ENCODE measurements around the gene LRBA.
"Not testable (repeated sequence)": the region's sequence is repeated elsewhere in the genome, so short reads cannot be mapped to it uniquely, and the experiment has no call there.

The LRBA gene

DNA sequence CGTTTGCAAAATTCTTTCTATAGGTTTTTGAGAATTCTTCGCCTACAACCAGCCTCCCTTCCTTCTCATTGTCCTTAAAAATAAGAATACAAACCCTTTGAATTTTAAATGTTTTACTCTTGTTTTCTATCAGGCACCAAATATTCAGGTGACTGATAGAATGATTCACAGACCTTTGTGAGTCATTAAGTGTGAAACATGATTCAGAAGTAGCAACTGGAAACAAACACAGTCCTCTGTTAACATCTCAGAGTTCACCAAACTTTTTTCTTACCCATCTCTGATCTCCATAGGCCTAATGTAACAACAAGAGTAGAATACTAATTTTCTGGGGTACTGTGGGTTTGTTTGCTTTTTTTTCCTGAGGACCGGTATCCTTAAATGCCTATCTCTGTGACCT is 496.5 kb downstream of the LRBA start:
- DNase-seq (ENCODE audit: low read depth) = no peak
- no peak overlapping the region for H3K4me3 ChIP-seq (ENCODE audit: low read depth, low read length)
- TF ChIP-seq, protein P1, sequence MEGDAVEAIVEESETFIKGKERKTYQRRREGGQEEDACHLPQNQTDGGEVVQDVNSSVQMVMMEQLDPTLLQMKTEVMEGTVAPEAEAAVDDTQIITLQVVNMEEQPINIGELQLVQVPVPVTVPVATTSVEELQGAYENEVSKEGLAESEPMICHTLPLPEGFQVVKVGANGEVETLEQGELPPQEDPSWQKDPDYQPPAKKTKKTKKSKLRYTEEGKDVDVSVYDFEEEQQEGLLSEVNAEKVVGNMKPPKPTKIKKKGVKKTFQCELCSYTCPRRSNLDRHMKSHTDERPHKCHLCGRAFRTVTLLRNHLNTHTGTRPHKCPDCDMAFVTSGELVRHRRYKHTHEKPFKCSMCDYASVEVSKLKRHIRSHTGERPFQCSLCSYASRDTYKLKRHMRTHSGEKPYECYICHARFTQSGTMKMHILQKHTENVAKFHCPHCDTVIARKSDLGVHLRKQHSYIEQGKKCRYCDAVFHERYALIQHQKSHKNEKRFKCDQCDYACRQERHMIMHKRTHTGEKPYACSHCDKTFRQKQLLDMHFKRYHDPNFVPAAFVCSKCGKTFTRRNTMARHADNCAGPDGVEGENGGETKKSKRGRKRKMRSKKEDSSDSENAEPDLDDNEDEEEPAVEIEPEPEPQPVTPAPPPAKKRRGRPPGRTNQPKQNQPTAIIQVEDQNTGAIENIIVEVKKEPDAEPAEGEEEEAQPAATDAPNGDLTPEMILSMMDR (IDR thresholded peaks at IDR 0.05; ENCODE audit: insufficient read depth, low read depth, low read length, missing control alignments) = no peak

DNA sequence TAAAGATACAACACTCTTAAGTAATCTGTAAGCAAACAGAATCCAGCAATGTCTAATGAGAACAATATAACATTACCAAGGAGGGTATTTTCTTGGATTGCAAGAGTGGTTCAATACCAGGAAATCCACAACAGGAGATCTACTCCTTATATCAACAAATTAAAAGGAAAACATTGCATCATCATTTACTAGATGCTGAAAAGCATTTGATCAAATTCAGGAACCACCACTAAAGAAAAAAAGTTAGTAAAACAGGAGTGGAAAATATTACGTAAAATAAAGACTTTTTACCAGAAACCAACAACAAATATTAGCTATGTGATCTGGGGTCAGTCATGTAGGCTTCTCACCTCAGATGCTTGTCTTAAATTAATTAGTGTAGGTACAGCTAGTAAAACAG is 499.9 kb downstream of the LRBA start:
- no peak overlapping the region for H3K4me3 ChIP-seq (ENCODE audit: low read depth, low read length)
- TF ChIP-seq, protein P1 (IDR thresholded peaks at IDR 0.05; ENCODE audit: insufficient read depth, low read depth, low read length, missing control alignments) = no peak
- no peak for DNase-seq (ENCODE audit: low read depth)

DNA sequence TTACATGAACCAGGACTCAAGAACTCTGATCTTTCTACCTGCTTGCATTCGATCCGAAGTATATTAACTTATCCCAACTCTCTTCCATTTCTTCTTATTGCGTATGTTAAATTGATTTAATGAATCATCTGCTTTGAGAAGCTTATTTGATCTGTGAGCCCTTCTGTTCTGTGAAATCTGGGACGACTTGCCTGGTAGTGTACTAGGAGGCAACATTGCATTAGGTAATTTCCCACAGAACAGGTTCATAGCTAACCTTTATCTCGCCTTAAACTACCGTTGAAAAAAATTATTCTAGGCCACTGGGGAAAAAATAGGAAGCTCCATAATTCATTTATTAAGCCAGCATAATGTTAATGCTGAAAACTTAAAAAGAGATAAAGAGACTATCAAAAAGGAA is 500.4 kb downstream of the LRBA start:
- no peak for DNase-seq (ENCODE audit: low read depth)
- TF ChIP-seq, protein P1 (IDR thresholded peaks at IDR 0.05; ENCODE audit: insufficient read depth, low read depth, low read length, missing control alignments) = no peak
- H3K4me3 ChIP-seq (ENCODE audit: low read depth, low read length) = no peak overlapping the region

DNA sequence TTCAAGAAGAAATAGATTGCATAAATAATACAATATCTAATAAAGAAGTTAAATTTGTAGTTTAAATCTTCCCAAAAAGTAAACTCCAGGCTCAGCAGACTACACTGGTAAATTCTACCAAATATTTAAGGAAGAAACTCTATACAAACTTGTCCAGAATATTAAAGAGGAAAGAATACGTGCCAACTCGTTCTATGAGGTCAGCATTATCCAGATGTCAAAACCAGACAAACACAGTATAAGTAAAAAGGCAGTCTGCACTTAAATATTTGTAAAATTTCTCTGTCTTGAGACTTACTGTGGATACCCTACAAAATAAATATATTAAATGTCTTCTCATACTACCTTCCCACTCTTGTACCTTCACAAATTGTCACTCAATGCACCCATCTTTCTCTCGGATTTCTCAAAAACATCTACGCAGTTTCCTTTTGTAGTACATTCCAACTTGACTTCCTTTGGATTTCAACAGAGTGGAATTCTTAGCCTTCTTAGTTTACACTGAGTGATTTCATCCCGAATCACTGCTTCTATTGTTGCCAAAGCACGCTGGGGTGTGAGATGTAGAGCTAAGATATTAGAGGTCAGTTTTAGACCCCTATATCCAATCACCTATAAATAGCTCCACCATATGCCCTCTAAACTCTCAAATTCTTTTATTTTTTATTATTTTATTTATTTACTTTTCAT is 504.8 kb downstream of the LRBA start:
- DNase-seq (ENCODE audit: low read depth) = no peak
- H3K4me3 ChIP-seq (ENCODE audit: low read depth, low read length) = no peak overlapping the region
- TF ChIP-seq, protein P1 (IDR thresholded peaks at IDR 0.05; ENCODE audit: insufficient read depth, low read depth, low read length, missing control alignments) = no peak

DNA sequence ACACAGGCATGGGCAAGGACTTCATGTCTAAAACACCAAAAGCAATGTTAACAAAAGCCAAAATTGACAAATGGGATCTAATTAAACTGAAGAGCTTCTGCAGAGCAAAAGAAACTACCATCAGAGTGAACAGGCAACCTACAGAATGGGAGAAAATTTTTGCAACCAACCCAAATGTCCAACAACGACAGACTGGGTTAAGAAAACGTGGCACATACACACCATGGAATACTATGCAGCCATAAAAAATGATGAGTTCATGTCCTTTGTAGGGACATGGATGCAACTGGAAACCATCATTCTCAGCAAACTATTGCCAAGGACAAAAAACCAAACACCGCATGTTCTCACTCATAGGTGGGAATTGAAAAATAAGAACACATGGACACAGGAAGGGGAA is 507.4 kb downstream of the LRBA start:
- DNase-seq (ENCODE audit: low read depth); H3K4me3 ChIP-seq (ENCODE audit: low read depth, low read length): not testable (repeated sequence)

DNA sequence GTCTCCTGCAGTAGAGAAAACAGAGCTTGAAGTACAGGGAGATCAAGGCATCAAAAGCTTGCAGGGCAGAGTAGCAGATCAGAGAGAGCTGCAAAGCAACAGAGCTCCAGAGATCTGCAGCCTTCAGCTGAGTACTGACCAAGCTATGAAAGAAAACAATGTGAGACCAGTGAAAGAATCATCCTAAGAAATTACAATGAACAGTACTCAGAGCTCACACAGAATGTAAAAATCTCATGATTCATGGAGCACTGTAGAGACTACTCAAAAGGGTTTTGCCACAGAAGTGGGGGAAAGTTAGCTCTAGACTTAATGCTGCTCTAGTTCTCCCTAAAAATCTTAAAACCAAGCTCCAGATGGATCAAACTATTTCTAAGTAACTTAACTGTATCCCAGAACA is 513.1 kb downstream of the LRBA start:
- H3K4me3 ChIP-seq (ENCODE audit: low read depth, low read length) = no peak overlapping the region
- no peak for DNase-seq (ENCODE audit: low read depth)
- TF ChIP-seq, protein P1 (IDR thresholded peaks at IDR 0.05; ENCODE audit: insufficient read depth, low read depth, low read length, missing control alignments) = no peak

DNA sequence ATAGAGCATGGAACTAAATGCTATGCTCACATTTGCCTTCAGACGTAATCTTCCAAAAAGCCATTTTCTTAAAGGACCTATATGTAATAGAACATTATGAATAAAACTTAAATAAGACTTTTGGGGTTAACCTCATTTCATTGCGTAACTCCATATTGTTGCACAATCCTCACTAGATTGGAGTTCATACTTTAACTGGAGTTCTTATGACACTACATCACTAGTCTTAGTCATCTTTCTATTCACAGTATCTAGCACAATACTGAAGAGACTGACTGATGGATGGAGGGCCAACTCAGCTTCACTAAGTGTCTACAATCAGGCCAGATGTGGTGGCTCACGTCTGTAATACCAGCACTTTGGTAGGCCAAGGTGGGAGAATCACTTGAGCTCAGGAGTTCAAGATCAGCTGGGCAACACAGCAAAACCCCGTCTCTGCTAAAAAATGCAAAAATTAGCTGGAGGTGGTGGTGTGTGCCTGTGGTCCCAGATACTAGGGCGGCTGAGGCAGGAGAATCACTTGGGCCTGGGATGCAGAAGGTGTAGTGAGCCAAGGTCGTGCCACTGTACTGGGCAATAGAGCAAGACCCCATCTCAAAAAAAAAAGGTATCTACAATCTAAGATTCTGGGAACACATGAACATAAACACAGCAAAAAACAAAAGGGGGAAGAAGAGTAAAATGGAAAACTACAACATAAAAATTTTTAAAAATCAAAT is 513.9 kb downstream of the LRBA start:
- H3K4me3 ChIP-seq (ENCODE audit: low read depth, low read length) = no peak overlapping the region
- no peak for DNase-seq (ENCODE audit: low read depth)
- TF ChIP-seq, protein P1 (IDR thresholded peaks at IDR 0.05; ENCODE audit: insufficient read depth, low read depth, low read length, missing control alignments) = no peak

Data from GM12865 (cell line).